Measurements from ENCODE around the gene FBXO46.
A peak's percentile ranks its signal among the peaks of the same experiment; 100 is the strongest.

The FBXO46 gene

DNA sequence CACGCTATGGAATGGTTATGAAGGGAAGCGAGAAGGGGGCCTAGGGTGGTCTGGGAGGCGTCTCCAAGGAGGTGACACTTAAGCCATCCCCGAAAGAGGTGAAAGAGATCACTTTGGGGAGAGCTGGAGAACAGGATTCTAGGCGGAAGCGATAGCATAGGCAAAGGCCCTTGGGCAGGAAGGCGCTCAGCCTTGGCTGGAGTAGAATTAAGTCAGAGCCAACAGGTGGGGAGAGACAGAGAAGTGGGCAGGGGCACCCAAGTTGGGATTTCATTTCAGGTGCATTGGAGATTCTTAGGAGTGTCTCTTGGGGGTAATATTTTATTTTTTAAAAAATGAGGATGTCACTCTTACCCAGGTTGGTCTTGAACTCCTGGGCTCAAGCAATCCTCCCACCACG is 48.6 kb downstream of the FBXO46 start:
- no peak for DNase-seq

DNA sequence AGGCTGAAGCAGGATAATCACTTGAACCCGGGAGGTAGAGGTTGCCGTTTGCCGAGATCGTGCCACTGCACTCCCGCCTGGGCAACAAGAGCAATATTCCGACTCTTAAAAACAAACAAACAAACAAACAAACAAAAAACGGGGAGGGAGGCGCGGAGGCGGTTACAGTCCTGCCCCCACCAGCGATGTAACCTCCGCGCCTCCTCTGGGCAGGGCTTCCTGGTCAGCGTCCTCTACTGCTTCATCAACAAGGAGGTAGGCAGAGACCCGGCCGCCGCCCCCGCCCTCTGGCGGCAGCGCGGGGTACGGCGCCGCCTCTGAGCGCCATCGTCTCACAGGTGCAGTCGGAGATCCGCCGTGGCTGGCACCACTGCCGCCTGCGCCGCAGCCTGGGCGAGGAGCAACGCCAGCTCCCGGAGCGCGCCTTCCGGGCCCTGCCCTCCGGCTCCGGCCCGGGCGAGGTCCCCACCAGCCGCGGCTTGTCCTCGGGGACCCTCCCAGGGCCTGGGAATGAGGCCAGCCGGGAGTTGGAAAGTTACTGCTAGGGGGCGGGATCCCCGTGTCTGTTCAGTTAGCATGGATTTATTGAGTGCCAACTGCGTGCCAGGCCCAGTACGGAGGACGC is 49.2 kb downstream of the FBXO46 start:
- DNase-seq: peak; percentile 77

DNA sequence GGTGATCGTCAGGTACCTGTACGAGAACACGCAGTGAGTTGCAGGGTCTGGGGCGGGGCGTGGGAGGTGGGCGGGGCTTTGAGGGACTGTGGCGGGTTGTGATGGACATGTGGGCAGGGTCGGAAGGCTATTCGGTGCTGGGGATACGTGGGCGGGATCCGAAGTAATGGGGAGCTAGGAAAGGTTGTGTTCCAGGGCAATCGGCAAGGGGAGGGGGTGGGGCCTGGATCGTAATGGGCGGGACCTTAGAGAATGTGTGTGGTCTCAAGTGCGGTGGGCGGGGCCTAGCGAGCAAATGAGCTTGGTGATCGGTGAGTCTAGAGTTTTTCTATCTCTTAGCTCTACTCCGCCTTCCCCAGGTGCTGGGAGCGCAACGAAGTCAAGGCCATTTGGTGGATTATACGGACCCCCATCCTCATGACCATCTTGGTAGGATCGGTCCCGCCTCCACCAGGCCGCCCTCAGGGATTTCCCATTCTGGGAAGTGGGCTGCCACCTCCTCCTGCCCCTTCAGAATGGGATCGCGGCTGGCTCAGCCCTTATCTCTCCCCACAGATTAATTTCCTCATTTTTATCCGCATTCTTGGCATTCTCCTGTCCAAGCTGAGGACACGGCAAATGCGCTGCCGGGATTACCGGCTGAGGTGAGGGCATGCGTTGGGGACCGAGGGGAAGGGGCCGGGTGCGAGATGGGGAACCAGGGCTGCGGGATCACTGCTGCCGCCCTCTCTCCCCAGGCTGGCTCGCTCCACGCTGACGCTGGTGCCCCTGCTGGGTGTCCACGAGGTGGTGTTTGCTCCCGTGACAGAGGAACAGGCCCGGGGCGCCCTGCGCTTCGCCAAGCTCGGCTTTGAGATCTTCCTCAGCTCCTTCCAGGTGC is 53.1 kb downstream of the FBXO46 start:
- DNase-seq: no peak

DNA sequence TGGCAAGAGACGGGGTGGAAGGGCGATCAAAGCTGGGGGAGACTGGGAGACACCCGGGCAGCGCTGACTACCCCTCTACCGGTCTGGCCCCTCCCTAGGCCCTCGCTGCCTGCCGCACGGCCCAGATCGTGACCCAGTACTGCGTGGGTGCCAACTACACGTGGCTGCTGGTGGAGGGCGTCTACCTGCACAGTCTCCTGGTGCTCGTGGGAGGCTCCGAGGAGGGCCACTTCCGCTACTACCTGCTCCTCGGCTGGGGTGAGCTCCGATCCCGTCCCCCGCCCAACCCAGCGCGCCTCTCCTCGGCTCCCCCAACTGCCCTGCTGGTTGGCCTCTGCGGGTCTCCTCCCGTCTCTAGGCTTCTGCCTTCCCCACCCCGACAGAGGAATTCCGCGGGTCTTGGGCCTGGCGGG is 53.8 kb downstream of the FBXO46 start:
- no peak for DNase-seq

DNA sequence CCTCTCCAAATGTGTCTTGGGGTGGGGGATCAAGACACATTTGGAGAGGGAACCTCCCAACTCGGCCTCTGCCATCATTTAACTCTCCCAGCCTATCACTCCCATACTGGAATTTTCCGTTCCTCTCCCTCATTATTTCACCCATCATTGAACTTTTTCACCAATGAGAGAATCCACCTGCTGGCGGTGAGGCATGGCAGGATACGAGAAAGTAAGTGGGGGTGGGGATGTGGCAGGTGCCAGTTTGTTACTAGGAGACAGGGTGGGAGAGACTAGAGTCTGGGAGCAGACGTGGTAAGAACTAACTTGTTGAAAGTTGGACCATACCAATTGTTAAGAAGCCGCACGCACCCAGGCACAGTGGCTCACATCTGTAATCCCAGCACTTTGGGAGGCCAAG is 55.8 kb downstream of the FBXO46 start:
- DNase-seq: no peak

DNA sequence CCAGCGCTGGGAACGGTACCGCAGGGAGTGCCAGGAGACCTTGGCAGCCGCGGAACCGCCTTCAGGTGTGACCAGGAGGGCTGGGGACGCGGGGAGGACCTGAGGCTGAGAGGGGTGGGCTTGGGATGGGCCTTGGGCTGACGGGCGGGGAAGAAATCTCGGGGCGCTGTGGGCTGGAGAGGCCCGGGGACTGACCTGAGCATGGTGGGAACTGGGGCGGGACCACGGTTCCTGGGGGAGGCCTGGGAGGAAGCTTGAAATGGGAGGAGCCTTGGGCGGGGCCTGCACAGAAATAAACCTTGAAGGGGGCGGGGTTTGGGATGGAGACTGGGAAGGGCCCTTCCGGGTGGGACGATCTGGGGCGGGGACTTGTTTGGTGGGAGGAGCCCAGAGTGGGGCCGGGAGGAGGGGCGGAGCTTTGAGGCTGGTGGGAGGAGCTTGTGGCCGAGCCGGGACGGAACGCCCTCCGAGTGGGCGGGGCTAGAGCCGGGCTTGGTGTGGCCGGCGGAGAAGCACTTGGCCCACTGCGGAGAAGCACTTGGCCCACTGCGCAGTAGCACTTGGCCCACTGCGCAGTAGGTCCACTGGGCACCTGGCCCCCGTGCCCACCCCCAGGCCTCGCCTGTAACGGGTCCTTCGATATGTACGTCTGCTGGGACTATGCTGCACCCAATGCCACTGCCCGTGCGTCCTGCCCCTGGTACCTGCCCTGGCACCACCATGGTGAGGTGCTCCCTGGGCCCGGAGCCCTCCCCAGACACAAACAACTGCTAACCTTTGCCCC is 59.8 kb downstream of the FBXO46 start:
- DNase-seq: no peak

DNA sequence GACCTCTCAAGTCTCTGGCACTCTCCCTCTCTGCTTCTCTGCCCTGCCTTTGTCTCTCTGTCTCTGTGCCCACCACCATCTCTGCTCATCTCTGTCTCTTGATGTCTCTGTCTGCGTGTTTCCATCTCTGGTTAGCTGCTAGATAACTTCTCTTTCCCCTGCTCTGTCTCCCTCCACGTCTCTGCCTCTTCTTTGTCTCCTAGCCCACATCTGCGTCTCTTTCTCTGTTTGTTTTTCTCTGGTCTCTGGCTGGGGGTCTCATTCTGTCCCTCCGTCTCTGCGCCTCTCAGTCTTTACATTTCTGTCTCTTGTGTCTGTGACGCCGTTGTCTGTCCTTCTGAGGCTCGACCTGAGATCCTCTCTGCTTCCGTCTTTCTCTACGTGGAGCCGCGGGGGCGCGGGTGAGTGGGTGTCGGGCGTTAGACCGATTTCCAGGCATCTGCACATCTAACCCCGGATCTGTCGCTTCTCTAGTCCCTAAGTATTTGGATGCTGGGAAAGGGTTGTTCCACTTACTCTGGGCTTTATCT is 62.3 kb downstream of the FBXO46 start:
- DNase-seq: no peak

DNA sequence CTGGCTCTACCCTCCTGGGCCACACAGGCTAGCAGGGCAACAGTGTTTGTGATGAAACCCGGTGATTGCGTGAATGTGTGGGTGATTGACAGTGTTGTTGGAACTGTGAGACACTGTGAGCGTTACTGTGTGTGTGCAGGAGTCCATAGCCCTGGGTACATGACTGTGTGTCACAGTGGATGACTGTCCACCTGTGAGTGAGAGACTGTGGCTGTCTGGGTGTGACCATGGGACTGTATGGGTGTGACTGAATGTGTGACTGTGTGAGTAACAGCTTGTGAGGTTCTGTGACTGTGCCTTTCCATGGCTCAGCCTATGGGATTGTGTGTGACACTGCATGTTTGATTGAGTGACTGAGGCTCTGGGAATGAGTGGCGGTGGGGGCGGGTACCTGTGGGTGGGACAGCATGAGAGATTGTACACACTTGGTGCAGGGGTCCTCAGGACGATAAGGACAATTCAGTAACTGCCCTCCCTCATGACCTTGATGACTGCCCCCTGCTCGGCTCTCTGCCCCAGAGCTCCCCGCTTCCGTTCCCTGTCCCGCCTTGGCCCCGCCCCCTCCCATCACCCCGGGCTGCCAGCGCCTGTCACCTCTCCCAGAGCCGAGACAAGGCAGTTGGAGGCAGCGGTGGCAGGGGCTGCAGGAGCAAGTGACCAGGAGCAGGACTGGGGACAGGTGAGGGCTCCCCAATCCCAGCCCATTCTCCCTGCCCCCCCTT is 62.9 kb downstream of the FBXO46 start, which contains the start of gene GIPR:
Gene GIPR (plus strand): TSS at position 602 of the 722 bp plus-strand sequence. CDS start 1,300 bp downstream, outside the sequence.
- no peak for DNase-seq

DNA sequence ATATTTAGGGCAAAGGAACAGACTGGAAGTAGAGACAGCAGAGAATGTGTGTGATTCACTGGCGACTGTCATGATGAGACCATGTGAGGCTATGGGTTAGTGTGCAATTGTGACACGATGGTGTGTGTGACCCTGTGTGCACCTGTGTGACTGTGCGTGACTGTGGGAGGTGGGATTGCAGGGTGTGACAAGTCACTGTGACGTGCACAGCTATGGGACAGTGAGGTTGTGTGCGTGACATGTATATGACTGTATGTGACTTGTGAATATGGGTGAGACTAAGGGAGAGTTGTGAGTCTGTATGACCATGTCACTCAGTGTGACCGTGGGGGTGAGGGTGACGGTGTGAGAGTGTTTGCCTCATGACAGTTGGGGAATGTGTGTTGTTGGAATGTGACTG is 66.1 kb downstream of the FBXO46 start:
- no peak for DNase-seq

DNA sequence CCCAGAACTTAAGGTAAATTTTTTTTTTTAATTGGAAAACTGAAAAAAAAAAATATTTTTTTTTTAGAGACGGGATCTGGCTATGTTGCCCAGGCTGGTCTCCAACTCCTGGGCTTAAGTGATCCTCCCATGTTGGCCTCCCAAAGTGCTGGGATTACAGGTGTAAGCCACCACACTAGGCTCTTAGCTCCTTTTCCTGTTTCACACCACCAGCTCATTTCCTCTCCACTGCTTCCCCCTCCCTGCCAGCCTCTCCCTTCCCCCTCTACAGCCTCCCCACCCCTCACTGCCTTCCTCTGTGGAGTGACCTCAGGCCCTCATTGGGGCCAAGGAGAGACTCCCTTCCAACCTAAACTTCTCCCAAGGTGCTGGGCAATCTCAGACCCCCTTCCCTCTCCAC is 66.9 kb downstream of the FBXO46 start:
- no peak for DNase-seq

DNA sequence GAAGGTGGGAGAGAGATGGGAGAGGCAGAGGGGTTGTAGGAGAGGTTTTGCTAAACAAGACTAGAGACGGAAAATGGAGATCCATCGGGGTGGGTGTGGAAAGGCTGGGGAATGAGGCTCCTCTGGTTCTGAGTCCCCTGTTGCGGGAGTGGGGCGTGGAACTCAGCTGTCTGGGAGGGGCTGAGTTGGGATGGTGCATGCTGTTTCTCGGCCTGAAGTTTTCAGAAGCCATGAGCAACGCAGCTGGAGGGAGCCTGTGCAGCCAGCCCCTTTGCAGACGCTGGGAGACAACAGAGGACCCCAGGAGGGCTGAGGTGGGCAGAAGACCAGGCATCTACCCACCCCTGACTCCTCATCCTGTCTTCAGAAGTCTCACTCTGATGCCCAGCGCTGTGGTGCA is 70.1 kb downstream of the FBXO46 start:
- DNase-seq: no peak
